ENCODE data around the gene SEMA6D. TPM values are rescaled to one million over a fixed set of nuclear protein-coding genes. Genes with fewer than 3 reads are reported as not detected.

The SEMA6D gene
- total RNA-seq, 1 donor from 2014 or later: 255 TPM

GRCh38 chr15:47819158-47819557, 101.9 kb downstream of the SEMA6D start:
- Mint-ChIP-seq H3K4me1 (ENCODE audit: low read depth, unreplicated experiment) (peaks cover 33% of the 10 kb centered on the region), H3K36me3 (ENCODE audit: unreplicated experiment) (no peaks in the 10 kb centered on the region), H3K9me3 (ENCODE audit: unreplicated experiment) (peaks cover 2% of the 10 kb centered on the region), H3K4me3 (ENCODE audit: unreplicated experiment) (no peak overlapping the region), H3K27me3 (ENCODE audit: unreplicated experiment) (peaks cover 2% of the 10 kb centered on the region), H3K27ac (ENCODE audit: unreplicated experiment) (peak overlapping the region; percentile 49)
- TF ChIP-seq, protein P1, sequence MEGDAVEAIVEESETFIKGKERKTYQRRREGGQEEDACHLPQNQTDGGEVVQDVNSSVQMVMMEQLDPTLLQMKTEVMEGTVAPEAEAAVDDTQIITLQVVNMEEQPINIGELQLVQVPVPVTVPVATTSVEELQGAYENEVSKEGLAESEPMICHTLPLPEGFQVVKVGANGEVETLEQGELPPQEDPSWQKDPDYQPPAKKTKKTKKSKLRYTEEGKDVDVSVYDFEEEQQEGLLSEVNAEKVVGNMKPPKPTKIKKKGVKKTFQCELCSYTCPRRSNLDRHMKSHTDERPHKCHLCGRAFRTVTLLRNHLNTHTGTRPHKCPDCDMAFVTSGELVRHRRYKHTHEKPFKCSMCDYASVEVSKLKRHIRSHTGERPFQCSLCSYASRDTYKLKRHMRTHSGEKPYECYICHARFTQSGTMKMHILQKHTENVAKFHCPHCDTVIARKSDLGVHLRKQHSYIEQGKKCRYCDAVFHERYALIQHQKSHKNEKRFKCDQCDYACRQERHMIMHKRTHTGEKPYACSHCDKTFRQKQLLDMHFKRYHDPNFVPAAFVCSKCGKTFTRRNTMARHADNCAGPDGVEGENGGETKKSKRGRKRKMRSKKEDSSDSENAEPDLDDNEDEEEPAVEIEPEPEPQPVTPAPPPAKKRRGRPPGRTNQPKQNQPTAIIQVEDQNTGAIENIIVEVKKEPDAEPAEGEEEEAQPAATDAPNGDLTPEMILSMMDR (IDR thresholded peaks at IDR 0.05; ENCODE audit: partially characterized antibody, unreplicated experiment): no peak
- DNase-seq: no peak

DNA sequence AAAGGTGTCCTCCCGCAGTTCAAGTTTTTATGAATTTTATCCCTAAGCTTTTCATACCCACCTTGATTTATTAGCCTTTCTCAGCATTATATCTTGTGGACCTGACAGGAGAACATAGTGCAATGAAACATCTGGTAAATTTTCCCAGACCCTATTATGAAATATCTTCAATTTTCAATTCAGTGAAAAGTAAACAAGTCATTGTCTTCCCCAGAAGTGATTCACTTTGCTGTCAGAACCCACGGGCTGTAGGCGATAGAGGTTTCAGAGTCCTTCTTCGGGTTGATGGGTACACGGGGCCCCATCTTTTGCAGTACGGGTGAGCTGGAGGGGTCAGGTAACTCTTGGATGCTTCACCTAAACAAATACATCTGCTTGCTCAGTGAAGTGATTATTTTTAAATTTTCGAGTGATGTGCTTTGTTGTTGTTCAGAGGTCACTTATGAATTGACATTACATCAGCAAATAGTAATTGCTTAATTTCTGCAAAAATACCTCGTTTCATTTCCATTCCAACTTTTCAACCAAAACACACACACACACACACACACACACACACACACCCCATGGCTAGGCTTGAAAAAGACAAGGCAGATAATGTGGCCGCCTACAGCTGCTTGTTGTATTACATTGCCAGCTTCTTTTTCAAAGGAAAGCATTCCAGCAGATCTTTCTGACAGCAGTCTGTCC, 102.9 kb downstream of the SEMA6D start:
- peaks cover 2% of the 10 kb centered on the region for H3K27me3 Mint-ChIP-seq (ENCODE audit: unreplicated experiment)
- no peak for DNase-seq
- H3K36me3 Mint-ChIP-seq (ENCODE audit: unreplicated experiment): no peaks in the 10 kb centered on the region
- TF ChIP-seq, protein P1 (IDR thresholded peaks at IDR 0.05; ENCODE audit: partially characterized antibody, unreplicated experiment): no peak
- H3K27ac Mint-ChIP-seq (ENCODE audit: unreplicated experiment): no peak overlapping the region
- H3K4me1 Mint-ChIP-seq (ENCODE audit: low read depth, unreplicated experiment): peaks cover 33% of the 10 kb centered on the region
- H3K9me3 Mint-ChIP-seq (ENCODE audit: unreplicated experiment): peaks cover 2% of the 10 kb centered on the region
- H3K4me3 Mint-ChIP-seq (ENCODE audit: unreplicated experiment): no peak overlapping the region

GRCh38 chr15:47820747-47821319, 103.5 kb downstream of the SEMA6D start:
- peaks cover 2% of the 10 kb centered on the region for H3K27me3 Mint-ChIP-seq (ENCODE audit: unreplicated experiment)

DNA sequence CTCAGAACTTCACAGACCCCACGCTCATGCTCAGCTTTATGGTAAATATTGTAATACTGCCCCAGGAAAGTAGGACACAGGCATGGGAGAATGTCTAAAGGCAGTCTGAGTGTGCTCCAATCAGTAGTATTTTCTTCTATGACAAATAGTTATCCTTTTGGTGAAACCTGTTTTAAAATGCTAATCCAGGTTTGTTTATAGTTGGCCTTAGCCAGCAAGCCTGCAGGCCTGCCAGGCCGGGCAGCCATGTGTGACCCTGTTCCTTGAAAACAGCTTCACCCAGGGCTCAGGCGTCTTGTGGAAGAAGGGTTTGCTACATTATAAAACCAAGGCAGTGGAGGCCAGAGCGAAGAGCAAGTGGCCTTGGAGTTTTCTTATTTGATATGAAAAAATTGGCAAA, 104.7 kb downstream of the SEMA6D start:
- Mint-ChIP-seq H3K4me1 (ENCODE audit: low read depth, unreplicated experiment) (peaks cover 30% of the 10 kb centered on the region), H3K4me3 (ENCODE audit: unreplicated experiment) (no peak overlapping the region), H3K27ac (ENCODE audit: unreplicated experiment) (no peak overlapping the region), H3K36me3 (ENCODE audit: unreplicated experiment) (no peaks in the 10 kb centered on the region), H3K9me3 (ENCODE audit: unreplicated experiment) (peaks cover 2% of the 10 kb centered on the region), H3K27me3 (ENCODE audit: unreplicated experiment) (peaks cover 2% of the 10 kb centered on the region)
- DNase-seq: no peak
- TF ChIP-seq, protein P1 (IDR thresholded peaks at IDR 0.05; ENCODE audit: partially characterized antibody, unreplicated experiment): no peak

More at GRCh38 chr15:47820747-47821319, 103.5 kb downstream of the SEMA6D start:
- TF ChIP-seq, protein P1 (IDR thresholded peaks at IDR 0.05; ENCODE audit: partially characterized antibody, unreplicated experiment): no peak
- Mint-ChIP-seq H3K4me3 (ENCODE audit: unreplicated experiment) (no peak overlapping the region), H3K4me1 (ENCODE audit: low read depth, unreplicated experiment) (peaks cover 33% of the 10 kb centered on the region), H3K9me3 (ENCODE audit: unreplicated experiment) (peaks cover 2% of the 10 kb centered on the region), H3K36me3 (ENCODE audit: unreplicated experiment) (no peaks in the 10 kb centered on the region), H3K27ac (ENCODE audit: unreplicated experiment) (no peak overlapping the region)
- no peak for DNase-seq
